ENCODE results near the gene CEACAM16. TPM values are rescaled to one million over a fixed set of nuclear protein-coding genes. Genes with fewer than 3 reads are reported as not detected.
"Not testable (repeated sequence)": the region's sequence is repeated elsewhere in the genome, so short reads cannot be mapped to it uniquely, and the experiment has no call there.

CEACAM16 gene, protein sequence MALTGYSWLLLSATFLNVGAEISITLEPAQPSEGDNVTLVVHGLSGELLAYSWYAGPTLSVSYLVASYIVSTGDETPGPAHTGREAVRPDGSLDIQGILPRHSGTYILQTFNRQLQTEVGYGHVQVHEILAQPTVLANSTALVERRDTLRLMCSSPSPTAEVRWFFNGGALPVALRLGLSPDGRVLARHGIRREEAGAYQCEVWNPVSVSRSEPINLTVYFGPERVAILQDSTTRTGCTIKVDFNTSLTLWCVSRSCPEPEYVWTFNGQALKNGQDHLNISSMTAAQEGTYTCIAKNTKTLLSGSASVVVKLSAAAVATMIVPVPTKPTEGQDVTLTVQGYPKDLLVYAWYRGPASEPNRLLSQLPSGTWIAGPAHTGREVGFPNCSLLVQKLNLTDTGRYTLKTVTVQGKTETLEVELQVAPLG
- not detected in 2 replicates for total RNA-seq (2014; rRNA removed; shearing (Covaris generic))

DNA sequence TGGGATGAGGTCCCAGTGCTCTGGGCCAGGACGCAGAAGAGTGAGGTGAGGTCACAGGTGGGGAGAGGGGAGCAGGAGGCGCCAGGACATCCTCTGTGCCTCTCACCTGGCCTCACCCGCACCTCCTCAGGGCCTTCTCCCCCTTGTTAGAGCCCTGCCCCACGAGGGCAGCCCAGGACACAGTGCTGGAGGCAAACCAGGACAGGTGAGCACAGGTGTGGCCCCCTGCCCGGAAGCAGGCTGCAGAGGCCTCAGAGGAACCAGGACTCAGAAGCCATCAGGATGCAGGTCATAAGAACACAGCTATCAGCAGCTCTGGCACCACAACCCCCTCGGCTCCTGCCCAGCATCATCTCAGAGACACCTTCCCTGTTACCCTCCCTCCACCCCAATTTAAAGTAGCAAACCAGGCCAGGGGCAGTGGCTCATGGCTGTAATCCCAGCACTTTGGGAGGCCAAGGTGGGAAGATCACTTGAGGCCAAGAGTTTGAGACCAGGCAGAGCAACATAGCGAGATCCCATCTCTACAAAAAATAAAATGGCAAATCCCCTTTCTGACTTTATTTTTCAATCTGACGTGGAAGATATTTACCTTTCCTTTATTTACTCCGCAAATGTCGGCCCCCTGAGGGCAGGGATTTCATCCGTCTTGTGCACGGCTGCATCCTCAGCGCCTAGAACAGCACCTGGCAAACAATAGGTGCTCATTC, at the start of gene CEACAM16:
Gene CEACAM16 (plus strand): TSS at position 660 of the 710 bp plus-strand sequence. CDS start 2,306 bp downstream, outside the sequence.
- DNase-seq (ENCODE audit: low spot score): no peak

GRCh38 chr19:44649578-44650145, 49.3 kb upstream of the CEACAM16 start:
- DNase-seq (ENCODE audit: low spot score): no peak

DNA sequence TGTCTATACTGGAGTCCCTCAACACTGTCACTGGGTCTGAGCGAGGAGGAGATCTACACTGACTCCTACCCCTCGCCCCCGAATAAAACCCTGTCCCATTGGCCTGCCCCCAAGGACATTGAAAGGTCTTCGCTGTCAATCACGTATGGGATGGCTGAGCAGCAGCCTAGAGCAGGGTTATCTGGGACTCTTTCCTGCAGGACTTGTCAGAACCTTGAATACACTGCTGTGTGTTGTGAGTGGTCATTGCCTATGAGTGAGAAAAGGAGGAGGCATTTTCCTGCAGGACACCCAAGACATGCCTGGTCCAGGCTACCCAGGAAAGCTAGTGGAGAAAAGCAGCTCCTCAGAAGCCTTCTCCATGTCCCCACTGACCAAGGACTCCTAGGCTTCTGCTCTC, 45.6 kb upstream of the CEACAM16 start:
- no peak for DNase-seq (ENCODE audit: low spot score)

GRCh38 chr19:44653977-44654774, 44.8 kb upstream of the CEACAM16 start:
- peak; percentile 33 for DNase-seq (ENCODE audit: low spot score)

GRCh38 chr19:44657211-44657921, 41.6 kb upstream of the CEACAM16 start:
- DNase-seq (ENCODE audit: low spot score): peak; percentile 32

- DNase-seq (ENCODE audit: low spot score): no peak
Measured at GRCh38 chr19:44658069-44658733, 40.8 kb upstream of the CEACAM16 start.

GRCh38 chr19:44660081-44660480, 38.9 kb upstream of the CEACAM16 start:
- DNase-seq (ENCODE audit: low spot score): no peak

GRCh38 chr19:44661205-44661604, 37.7 kb upstream of the CEACAM16 start:
- DNase-seq (ENCODE audit: low spot score): no peak

DNA sequence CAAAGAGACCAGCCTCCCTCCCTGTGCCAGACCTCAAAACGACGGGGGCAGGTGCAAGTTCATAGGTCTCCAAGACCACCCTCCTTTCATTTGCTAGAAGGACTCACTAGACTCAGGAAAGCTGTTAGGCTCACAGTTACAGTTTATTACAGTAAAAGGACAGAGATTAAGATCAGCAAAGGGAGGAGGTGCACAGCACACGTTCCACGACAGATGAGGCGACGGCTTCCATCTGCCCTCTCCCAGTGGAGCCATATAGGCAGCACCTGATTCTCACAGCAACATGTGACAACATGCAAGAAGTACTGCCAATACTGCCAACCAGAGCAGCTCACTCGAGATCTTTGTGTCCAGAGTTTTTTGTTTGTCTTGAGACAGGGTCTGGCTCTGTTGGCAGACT, 37.0 kb upstream of the CEACAM16 start:
- no peak for DNase-seq (ENCODE audit: low spot score)

GRCh38 chr19:44662691-44663385, 36.1 kb upstream of the CEACAM16 start:
- no peak for DNase-seq (ENCODE audit: low spot score)

DNA sequence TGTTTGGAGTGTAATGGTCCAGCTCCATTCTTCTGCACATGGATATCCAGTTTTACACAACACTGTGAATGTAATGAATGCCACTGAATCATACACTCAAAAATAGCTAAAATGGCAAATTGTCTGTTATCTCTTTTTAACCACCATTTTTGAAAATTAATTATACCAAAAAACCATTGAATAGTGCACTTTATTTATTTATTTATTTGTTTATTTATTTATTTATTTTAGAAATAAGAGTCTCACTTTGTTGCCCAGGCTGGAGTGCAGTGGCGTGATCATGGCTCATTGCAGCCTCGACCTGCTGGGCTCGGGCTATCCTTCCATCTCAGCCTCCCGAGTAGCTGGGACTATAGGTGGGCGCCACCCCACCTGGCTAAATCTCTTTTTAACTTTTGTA, 35.0 kb upstream of the CEACAM16 start:
- DNase-seq (ENCODE audit: low spot score): no peak

DNA sequence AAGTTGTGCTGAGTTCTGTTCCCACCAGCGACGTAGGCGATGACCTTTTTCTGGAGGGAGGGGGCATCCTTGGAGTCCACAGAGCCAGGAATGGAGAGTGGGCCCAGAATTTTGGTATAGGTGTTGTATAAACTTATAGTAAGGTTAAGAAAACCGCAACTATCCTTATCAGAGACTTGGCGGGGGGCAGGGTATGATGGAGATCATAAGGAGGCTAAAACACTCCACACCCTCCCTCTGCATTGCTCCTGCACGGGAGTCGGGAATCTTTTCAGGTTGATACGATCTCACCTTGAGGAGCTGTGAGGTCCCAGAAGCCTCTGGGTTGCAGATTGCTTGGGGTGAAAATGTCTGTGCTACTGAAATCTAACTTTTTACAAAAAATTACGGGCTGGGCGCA, 34.0 kb upstream of the CEACAM16 start:
- DNase-seq (ENCODE audit: low spot score): no peak

GRCh38 chr19:44666852-44667556, 31.9 kb upstream of the CEACAM16 start:
- DNase-seq (ENCODE audit: low spot score): no peak

GRCh38 chr19:44668985-44669764, 29.8 kb upstream of the CEACAM16 start:
- DNase-seq (ENCODE audit: low spot score): no peak

GRCh38 chr19:44670027-44670426, 28.9 kb upstream of the CEACAM16 start:
- DNase-seq (ENCODE audit: low spot score): not testable (repeated sequence)

DNA sequence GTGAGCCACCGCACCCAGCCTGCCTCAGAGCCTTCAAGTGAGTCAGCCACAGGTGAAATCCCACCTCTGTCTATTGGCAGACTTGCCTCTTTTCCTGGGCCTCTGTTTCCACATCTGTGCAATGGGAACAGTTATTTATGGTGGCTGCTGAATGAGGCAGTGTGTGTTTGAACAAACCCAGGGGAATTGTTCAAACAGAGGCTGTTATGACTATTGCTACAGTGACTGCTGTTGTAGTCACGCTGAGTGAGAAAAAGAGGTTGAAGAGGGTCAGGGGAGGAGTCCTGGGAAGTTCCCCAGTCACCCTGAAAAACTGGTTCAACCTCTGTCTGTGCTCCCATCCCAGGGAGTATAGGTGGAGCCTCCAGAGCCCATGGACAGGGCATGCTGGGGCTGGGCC, 27.6 kb upstream of the CEACAM16 start, which contains the start of gene CEACAM19:
Gene CEACAM19 (plus strand): TSS at position 83 of the 400 bp plus-strand sequence. CDS start 450 bp downstream, outside the sequence.
- DNase-seq (ENCODE audit: low spot score): no peak

DNA sequence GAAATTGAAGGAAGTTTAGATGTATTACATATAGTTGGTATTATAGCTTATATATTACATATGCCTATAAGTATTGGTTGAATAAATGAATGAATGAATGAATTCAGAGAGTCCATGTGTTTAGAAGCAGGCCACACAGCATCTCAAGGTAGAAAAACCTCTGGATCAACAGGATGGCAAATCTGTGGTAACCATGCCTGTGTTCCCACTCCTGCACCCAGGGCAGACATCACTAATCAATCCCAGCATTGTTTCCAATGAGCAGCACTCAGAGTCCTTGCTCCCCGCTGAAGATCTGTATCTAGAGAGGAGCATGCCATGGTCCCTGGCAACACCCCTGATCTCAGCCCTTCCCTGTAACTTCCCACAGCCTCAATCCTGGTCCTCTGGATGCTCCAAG, 26.7 kb upstream of the CEACAM16 start:
- no peak for DNase-seq (ENCODE audit: low spot score)

GRCh38 chr19:44673510-44673909, 25.4 kb upstream of the CEACAM16 start:
- DNase-seq (ENCODE audit: low spot score): no peak
